Gastrocnemius medialis (tissue), 4 donors: ENCODE data around the gene CRCP. TPM values are rescaled to one million over a fixed set of nuclear protein-coding genes. Genes with fewer than 3 reads are reported as not detected.

Experiments used
- ATAC-seq, 2 donors: fragments of 150-250 bp; one replicate each; pipeline ENCODE4 v1.9.1; 2016
- DNase-seq, 2 donors: peaks; one replicate each; pipeline ENCODE4 v3.0.0-alpha.2; 2019
- H3K27ac ChIP-seq, 4 donors: fragments of 200-600 bp; sonication (generic); 1 replicate in 1 of 4; 2 replicates in 3 of 4; pipeline ENCODE4 v1.5.1; 2016 to 2018; ENCODE audit warnings: mild to moderate bottlenecking in 2 of 4, moderate library complexity in 1 of 4
- H3K27me3 ChIP-seq, 3 donors: fragments of 200-600 bp; sonication (generic) in 2 of 3; 1 replicate in 1 of 3; 2 replicates in 2 of 3; pipeline versions ENCODE4 v1.5.1 to v1.6.0; 2016 to 2019; ENCODE audit warnings: mild to moderate bottlenecking in 1 of 3, moderate library complexity in 1 of 3
- H3K36me3 ChIP-seq, 2 donors: fragments of 200-600 bp; sonication (generic) in 1 of 2; one replicate each; pipeline ENCODE4 v1.5.1; 2017 to 2018
- H3K4me1 ChIP-seq, 2 donors: fragments of 200-600 bp; sonication (generic) in 1 of 2; one replicate each; pipeline ENCODE4 v1.5.1; 2016 to 2017; ENCODE audit warnings: mild to moderate bottlenecking in 2 of 2
- H3K4me3 ChIP-seq, 4 donors: fragments of 200-600 bp; sonication (generic) in 3 of 4; 1 replicate in 1 of 4; 2 replicates in 3 of 4; pipeline ENCODE4 v1.5.1; 2016 to 2019; ENCODE audit warnings: mild to moderate bottlenecking in 2 of 4
- H3K9me3 ChIP-seq, 3 donors: fragments of 200-600 bp; sonication (generic) in 2 of 3; 1 replicate in 1 of 3; 2 replicates in 2 of 3; pipeline ENCODE4 v1.5.1; 2016 to 2019
- POLR2A ChIP-seq, 2 donors: fragments of 450-650 bp; IDR thresholded peaks; one replicate each; pipeline ENCODE4 v1.6.1; 2017; ENCODE audit warnings: antibody characterized with exemption in 2 of 2, mild to moderate bottlenecking in 2 of 2, moderate library complexity in 2 of 2
- in situ Hi-C, 4 donors: fragments of 200-750 bp; cut with MboI; loops; one replicate each; pipeline versions ENCODE4 v1.15.0 to v1.8.0; 2017; ENCODE audit warnings: low sequenced_read_pairs in 4 of 4
- intact Hi-C: fragments of 100-400 bp; cut with DNase I; formaldehyde crosslinking; loops from one replicate; pipeline ENCODE4 v1.15.1; 2023; ENCODE audit warnings: low total_unique reads
- total RNA-seq, 4 donors: library from RNA; depleted of rRNA; stranded (reverse); fragments of >200 nt; gene quantifications; one replicate each; pipeline versions ENCODE4 v1.1.0 to v1.2.3, GENCODE V29; 2016
- TF ChIP-seq, protein P1 (sequence below), 5 experiments: fragments of 450-650 bp in 3 of 5; fragments of 200-600 bp in 2 of 5; sonication (generic) in 2 of 5; IDR thresholded peaks in 4 of 5; conservative IDR thresholded peaks in 1 of 5; 1 replicate in 4 of 5; 2 replicates in 1 of 5; pipeline ENCODE4 v1.5.1; 2016 to 2019; ENCODE audit warnings: antibody characterized with exemption in 5 of 5, mild to moderate bottlenecking in 3 of 5, moderate library complexity in 3 of 5

CRCP gene
- total RNA-seq, 4 donors from 2014 or later = 19.2 to 21.3 (median 20.4) TPM

DNA sequence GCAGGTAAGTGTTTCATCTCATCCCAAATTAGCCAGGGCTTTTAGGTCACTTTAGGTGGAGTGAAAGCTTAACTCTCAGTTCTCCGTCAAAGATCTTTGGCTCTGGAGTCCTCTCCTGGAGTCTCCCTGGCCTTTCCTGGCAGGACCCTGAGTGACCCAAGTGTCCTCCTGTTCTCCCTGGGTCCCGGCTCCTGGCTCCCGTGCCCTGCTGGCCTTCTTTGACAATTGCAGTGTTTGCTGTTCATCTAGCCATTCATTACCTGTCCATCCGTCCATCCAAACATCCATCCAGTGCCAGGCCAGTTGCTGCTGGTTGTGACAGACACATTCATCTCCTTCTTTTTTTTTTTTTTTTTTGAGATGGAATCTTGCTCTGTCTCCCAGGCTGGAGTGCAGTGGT is 84.3 kb downstream of the CRCP start:
- no peaks in the 10 kb centered on the region for H3K27me3 ChIP-seq
- no peaks in the 10 kb centered on the region for H3K36me3 ChIP-seq
- no peak overlapping the region for H3K27ac ChIP-seq
- ATAC-seq = no peak
- in situ Hi-C loops = no loop called here
- no peaks in the 10 kb centered on the region for H3K9me3 ChIP-seq
- H3K4me1 ChIP-seq = no peaks in the 10 kb centered on the region
- no peak for DNase-seq
- TF ChIP-seq POLR2A (IDR thresholded peaks at IDR 0.05) = no peak
- TF ChIP-seq, protein P1, sequence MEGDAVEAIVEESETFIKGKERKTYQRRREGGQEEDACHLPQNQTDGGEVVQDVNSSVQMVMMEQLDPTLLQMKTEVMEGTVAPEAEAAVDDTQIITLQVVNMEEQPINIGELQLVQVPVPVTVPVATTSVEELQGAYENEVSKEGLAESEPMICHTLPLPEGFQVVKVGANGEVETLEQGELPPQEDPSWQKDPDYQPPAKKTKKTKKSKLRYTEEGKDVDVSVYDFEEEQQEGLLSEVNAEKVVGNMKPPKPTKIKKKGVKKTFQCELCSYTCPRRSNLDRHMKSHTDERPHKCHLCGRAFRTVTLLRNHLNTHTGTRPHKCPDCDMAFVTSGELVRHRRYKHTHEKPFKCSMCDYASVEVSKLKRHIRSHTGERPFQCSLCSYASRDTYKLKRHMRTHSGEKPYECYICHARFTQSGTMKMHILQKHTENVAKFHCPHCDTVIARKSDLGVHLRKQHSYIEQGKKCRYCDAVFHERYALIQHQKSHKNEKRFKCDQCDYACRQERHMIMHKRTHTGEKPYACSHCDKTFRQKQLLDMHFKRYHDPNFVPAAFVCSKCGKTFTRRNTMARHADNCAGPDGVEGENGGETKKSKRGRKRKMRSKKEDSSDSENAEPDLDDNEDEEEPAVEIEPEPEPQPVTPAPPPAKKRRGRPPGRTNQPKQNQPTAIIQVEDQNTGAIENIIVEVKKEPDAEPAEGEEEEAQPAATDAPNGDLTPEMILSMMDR (IDR thresholded peaks at IDR 0.05 in 4 of 5, conservative IDR thresholded peaks at IDR 0.05 in 1 of 5) = no peak
- no peak overlapping the region for H3K4me3 ChIP-seq
- intact Hi-C loops = no loop called here

DNA sequence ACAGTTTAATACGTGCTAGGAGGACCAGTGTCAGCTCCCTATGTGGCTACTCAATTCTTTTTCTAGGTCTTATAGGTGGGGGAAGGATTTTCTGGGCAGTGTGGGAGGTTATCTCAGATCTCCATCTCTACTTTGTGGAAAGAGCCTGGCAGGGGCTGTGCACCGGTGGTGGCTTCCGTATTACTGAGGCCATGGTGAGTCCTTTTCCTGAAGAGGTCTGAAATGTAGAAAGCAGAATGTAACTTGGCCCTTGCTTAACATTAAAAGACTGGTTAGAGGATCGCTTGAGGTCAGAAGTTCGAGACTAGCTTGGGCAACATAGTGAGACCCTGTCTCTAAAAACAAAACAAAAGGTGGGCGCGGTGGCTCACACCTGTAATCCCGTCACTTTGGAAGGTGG is 87.8 kb downstream of the CRCP start:
- no peak for ATAC-seq
- no peak for TF ChIP-seq POLR2A (IDR thresholded peaks at IDR 0.05)
- TF ChIP-seq, protein P1 (IDR thresholded peaks at IDR 0.05 in 4 of 5, conservative IDR thresholded peaks at IDR 0.05 in 1 of 5) = no peak
- H3K27me3 ChIP-seq = peaks cover 19 to 23% (median 22%) of the 10 kb centered on the region in 3 donors
- intact Hi-C loops = no loop called here
- H3K9me3 ChIP-seq = no peaks in the 10 kb centered on the region
- in situ Hi-C loops = no loop called here
- H3K27ac ChIP-seq = no peak overlapping the region
- no peaks in the 10 kb centered on the region for H3K4me1 ChIP-seq
- no peak for DNase-seq
- no peak overlapping the region for H3K4me3 ChIP-seq
- H3K36me3 ChIP-seq = no peaks in the 10 kb centered on the region

Other genes starting within 250 kb of the CRCP start
- gene VKORC1L1, start 241.8 kb upstream of the CRCP start, total RNA-seq = 10 to 100 TPM; 11.5 to 17.5 (median 14.9) TPM
- 1 to 10 TPM; 2.4 to 7.1 (median 5.8) TPM for gene GUSB, start 132.6 kb upstream of the CRCP start, total RNA-seq
- gene ASL, start 39.0 kb upstream of the CRCP start, total RNA-seq = 1 to 10 TPM; 2.5 to 8.7 (median 4.9) TPM
- gene TPST1, start 90.5 kb downstream of the CRCP start, total RNA-seq = 1 to 10 TPM; 1.4 to 3.7 (median 3.0) TPM